Fibroblast of lung (primary cell): ENCODE measurements around the gene ALDH1A1. TPM values are rescaled to one million over a fixed set of nuclear protein-coding genes. Genes with fewer than 3 reads are reported as not detected.

ENCODE experiments used
- DNase-seq, 2 donors: peaks; one replicate each; pipeline versions ENCODE4 v3.0.0 to v3.0.0-alpha.2; 2010; ENCODE audit warnings: low read depth in 2 of 2
- H2AFZ ChIP-seq: 2 replicates; pipeline ENCODE4 v1.5.1; 2012; ENCODE audit warnings: low read length, control low read depth, inconsistent platforms
- H3K27ac ChIP-seq: 2 replicates; pipeline ENCODE4 v1.5.1; 2011; ENCODE audit warnings: low read length, control low read depth; ENCODE audit not compliant: insufficient read depth
- H3K27me3 ChIP-seq: 2 replicates; pipeline ENCODE4 v1.5.1; 2011; ENCODE audit warnings: mild to moderate bottlenecking, low read length; ENCODE audit not compliant: control insufficient read depth, insufficient read depth
- H3K36me3 ChIP-seq: 2 replicates; pipeline ENCODE4 v1.5.1; 2011; ENCODE audit warnings: low read length; ENCODE audit not compliant: control insufficient read depth, insufficient read depth
- H3K4me1 ChIP-seq: 2 replicates; pipeline ENCODE4 v1.5.1; 2011; ENCODE audit warnings: low read length; ENCODE audit not compliant: control insufficient read depth, insufficient read depth; ENCODE audit errors: extremely low read depth
- H3K4me2 ChIP-seq: 2 replicates; pipeline ENCODE4 v1.5.1; 2011; ENCODE audit warnings: low read length, control low read depth; ENCODE audit not compliant: insufficient read depth; ENCODE audit errors: extremely low read depth
- H3K4me3 ChIP-seq, 4 experiments: fragments of 200-600 bp in 1 of 4; sonication (generic) in 1 of 4; replicated peaks in 1 of 4; 2 replicates each; pipeline ENCODE4 v1.5.1; 2011 to 2016; ENCODE audit warnings: low read length in 4 of 4, low read depth in 3 of 4, mild to moderate bottlenecking in 3 of 4, control low read depth in 2 of 4, inconsistent platforms in 1 of 4, mixed read lengths in 1 of 4; ENCODE audit not compliant: insufficient read depth in 1 of 4; ENCODE audit errors: control extremely low read depth in 1 of 4
- H3K79me2 ChIP-seq: 2 replicates; pipeline ENCODE4 v1.5.1; 2012; ENCODE audit warnings: mild to moderate bottlenecking, low read length, inconsistent platforms; ENCODE audit not compliant: control insufficient read depth, insufficient read depth
- H3K9ac ChIP-seq: 2 replicates; pipeline ENCODE4 v1.5.1; 2011; ENCODE audit warnings: mild to moderate bottlenecking, low read length, control low read depth; ENCODE audit not compliant: insufficient read depth
- H3K9me3 ChIP-seq: 2 replicates; pipeline ENCODE4 v1.5.1; 2012; ENCODE audit warnings: low read depth, low read length; ENCODE audit not compliant: control insufficient read depth, insufficient read depth
- H4K20me1 ChIP-seq: 2 replicates; pipeline ENCODE4 v1.5.1; 2011; ENCODE audit warnings: low read length; ENCODE audit not compliant: control insufficient read depth, insufficient read depth; ENCODE audit errors: extremely low read depth
- EZH2 ChIP-seq: IDR thresholded peaks from 2 replicates; pipeline ENCODE4 v1.5.1; 2012; ENCODE audit warnings: low read length, control low read depth, mild to moderate bottlenecking; ENCODE audit errors: missing control alignments
- polyA plus RNA-seq, 2 donors: library from polyadenylated mRNA; depleted of rRNA in 1 of 2; stranded (reverse) in 1 of 2; unstranded in 1 of 2; fragments of >200 nt; gene quantifications; 2 replicates each; pipeline ENCODE4 v1.2.1, GENCODE V29; 2011 to 2012; ENCODE audit warnings: missing spikeins in 1 of 2
- total RNA-seq: library from RNA; depleted of rRNA; stranded (reverse); fragments of >200 nt; gene quantifications from 2 replicates; pipeline ENCODE4 v1.2.1, GENCODE V29; 2014
- TF ChIP-seq, protein P1 (sequence below), 2 donors: IDR thresholded peaks in 1 of 2; conservative IDR thresholded peaks in 1 of 2; 1 replicate in 1 of 2; 2 replicates in 1 of 2; pipeline ENCODE4 v1.5.1; 2011 to 2012; ENCODE audit warnings: low read length in 2 of 2, control low read depth in 1 of 2, inconsistent platforms in 1 of 2, low read depth in 1 of 2, mild to moderate bottlenecking in 1 of 2

Gene ALDH1A1
- total and polyA plus RNA-seq, 2 donors (not counting 1 experiment from before 2014, with no cell fraction given), result 7.4 to 46.1 TPM

DNA sequence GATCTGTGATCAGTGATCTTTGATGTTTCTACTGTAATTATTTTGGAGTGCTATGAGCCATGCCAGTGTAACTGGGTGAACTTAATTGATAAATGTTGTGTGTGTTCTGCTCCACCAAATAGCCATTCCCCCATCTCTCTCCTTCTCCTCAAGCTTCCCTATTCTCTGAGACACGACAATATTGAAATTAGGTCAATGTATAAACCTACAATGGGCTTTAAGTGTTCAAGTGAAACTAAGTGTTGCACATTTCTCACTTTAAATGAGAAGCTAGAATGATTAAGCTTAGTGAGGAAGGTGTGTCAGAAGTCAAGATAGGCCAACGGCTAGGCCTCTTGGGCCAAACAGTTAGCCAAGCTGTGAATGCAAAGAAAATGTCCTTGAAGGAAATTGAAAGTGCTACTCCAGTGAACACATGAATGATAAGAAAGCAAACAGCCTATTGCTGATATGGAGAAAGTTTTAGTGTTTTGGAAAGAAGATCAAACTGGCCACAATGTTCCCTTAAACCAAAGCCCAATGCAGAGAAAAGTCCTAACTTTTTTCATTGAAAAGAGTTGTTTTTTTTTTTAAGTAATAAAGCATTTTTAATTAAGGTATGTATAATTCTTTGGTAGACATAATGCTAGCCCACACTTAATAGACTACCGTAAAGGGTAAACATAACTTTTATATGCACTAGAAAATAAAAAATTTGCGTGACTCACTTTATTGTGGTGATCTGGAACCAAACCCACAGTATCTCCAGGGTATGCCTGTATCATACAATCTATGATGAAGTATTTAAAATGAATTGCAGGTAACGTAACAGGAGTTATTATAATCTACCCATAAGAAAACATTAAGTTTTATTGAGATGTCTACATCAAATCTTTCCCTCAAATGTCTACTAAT lies 42.5 kb upstream of the ALDH1A1 start:
- H3K4me2 ChIP-seq, result no peak overlapping the region
- no peaks in the 10 kb centered on the region for H3K9me3 ChIP-seq
- no peak for TF ChIP-seq EZH2
- H3K79me2 ChIP-seq, result no peaks in the 10 kb centered on the region
- H3K27ac ChIP-seq, result no peak overlapping the region
- H3K27me3 ChIP-seq, result no peaks in the 10 kb centered on the region
- DNase-seq, result no peak
- H4K20me1 ChIP-seq, result no peaks in the 10 kb centered on the region
- H3K9ac ChIP-seq, result no peak overlapping the region
- H3K4me1 ChIP-seq, result no peaks in the 10 kb centered on the region
- H2AFZ ChIP-seq, result peak overlapping the region; percentile 9
- H3K36me3 ChIP-seq, result no peaks in the 10 kb centered on the region
- H3K4me3 ChIP-seq, result no peak overlapping the region

GRCh38 chr9:72991772-72992171 lies 38.9 kb upstream of the ALDH1A1 start:
- H3K36me3 ChIP-seq, result no peaks in the 10 kb centered on the region
- no peaks in the 10 kb centered on the region for H3K4me1 ChIP-seq
- H2AFZ ChIP-seq, result no peak overlapping the region
- H3K9me3 ChIP-seq, result no peaks in the 10 kb centered on the region
- DNase-seq, result no peak
- TF ChIP-seq, protein P1, sequence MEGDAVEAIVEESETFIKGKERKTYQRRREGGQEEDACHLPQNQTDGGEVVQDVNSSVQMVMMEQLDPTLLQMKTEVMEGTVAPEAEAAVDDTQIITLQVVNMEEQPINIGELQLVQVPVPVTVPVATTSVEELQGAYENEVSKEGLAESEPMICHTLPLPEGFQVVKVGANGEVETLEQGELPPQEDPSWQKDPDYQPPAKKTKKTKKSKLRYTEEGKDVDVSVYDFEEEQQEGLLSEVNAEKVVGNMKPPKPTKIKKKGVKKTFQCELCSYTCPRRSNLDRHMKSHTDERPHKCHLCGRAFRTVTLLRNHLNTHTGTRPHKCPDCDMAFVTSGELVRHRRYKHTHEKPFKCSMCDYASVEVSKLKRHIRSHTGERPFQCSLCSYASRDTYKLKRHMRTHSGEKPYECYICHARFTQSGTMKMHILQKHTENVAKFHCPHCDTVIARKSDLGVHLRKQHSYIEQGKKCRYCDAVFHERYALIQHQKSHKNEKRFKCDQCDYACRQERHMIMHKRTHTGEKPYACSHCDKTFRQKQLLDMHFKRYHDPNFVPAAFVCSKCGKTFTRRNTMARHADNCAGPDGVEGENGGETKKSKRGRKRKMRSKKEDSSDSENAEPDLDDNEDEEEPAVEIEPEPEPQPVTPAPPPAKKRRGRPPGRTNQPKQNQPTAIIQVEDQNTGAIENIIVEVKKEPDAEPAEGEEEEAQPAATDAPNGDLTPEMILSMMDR (conservative IDR thresholded peaks at IDR 0.05 in 1 of 2, IDR thresholded peaks at IDR 0.05 in 1 of 2; ENCODE audit: low read depth in 1 of 2, low read length in 2 of 2), result no peak
- no peak for TF ChIP-seq EZH2
- H3K27ac ChIP-seq, result no peak overlapping the region
- no peak overlapping the region for H3K9ac ChIP-seq
- no peak overlapping the region for H3K4me2 ChIP-seq
- H3K4me3 ChIP-seq, result no peak overlapping the region
- H3K27me3 ChIP-seq, result no peaks in the 10 kb centered on the region
- H3K79me2 ChIP-seq, result no peaks in the 10 kb centered on the region
- no peaks in the 10 kb centered on the region for H4K20me1 ChIP-seq

- H3K27ac ChIP-seq, result no peak overlapping the region
Measured at GRCh38 chr9:72990397-72991182, 37.7 kb upstream of the ALDH1A1 start.

More at GRCh38 chr9:72990397-72991182, 37.7 kb upstream of the ALDH1A1 start:
- no peaks in the 10 kb centered on the region for H3K79me2 ChIP-seq
- TF ChIP-seq, protein P1 (conservative IDR thresholded peaks at IDR 0.05 in 1 of 2, IDR thresholded peaks at IDR 0.05 in 1 of 2; ENCODE audit: low read depth in 1 of 2, low read length in 2 of 2), result no peak
- no peak for TF ChIP-seq EZH2
- no peaks in the 10 kb centered on the region for H3K9me3 ChIP-seq
- H3K9ac ChIP-seq, result no peak overlapping the region
- no peak overlapping the region for H3K4me3 ChIP-seq
- H4K20me1 ChIP-seq, result no peaks in the 10 kb centered on the region
- no peaks in the 10 kb centered on the region for H3K27me3 ChIP-seq
- H3K4me2 ChIP-seq, result no peak overlapping the region
- H2AFZ ChIP-seq, result no peak overlapping the region
- DNase-seq, result no peak
- no peaks in the 10 kb centered on the region for H3K36me3 ChIP-seq
- H3K4me1 ChIP-seq, result no peaks in the 10 kb centered on the region
